Ishikawa (cell line): ENCODE measurements around the gene RGS6.

Source experiments
- CEBPB ChIP-seq: IDR thresholded peaks from 2 replicates; pipeline ENCODE4 v1.6.1; 2012
- CREB1 ChIP-seq: IDR thresholded peaks from 2 replicates; pipeline ENCODE4 v1.6.1; 2012; ENCODE audit warnings: low read depth
- EGR1 ChIP-seq: IDR thresholded peaks from 2 replicates; pipeline ENCODE4 v1.6.1; 2012
- EP300 ChIP-seq: IDR thresholded peaks from 2 replicates; pipeline ENCODE4 v1.6.1; 2012; ENCODE audit warnings: borderline replicate concordance
- FOXM1 ChIP-seq: IDR thresholded peaks from 2 replicates; pipeline ENCODE4 v1.6.1; 2012; ENCODE audit warnings: low read depth, borderline replicate concordance
- NFIC ChIP-seq: IDR thresholded peaks from 2 replicates; pipeline ENCODE4 v1.6.1; 2012
- RAD21 ChIP-seq: IDR thresholded peaks from 2 replicates; pipeline ENCODE4 v1.6.1; 2012; ENCODE audit warnings: low read depth
- TAF1 ChIP-seq: IDR thresholded peaks from 2 replicates; pipeline ENCODE4 v1.6.1; 2012; ENCODE audit warnings: low read depth, mild to moderate bottlenecking
- TCF12 ChIP-seq: IDR thresholded peaks from 2 replicates; pipeline ENCODE4 v1.6.1; 2012; ENCODE audit warnings: low read depth
- TEAD4 ChIP-seq: IDR thresholded peaks from 2 replicates; pipeline ENCODE4 v1.6.1; 2012
- YY1 ChIP-seq: IDR thresholded peaks from 2 replicates; pipeline ENCODE4 v1.6.1; 2012; ENCODE audit warnings: low read depth
- ZBTB7A ChIP-seq: IDR thresholded peaks from 2 replicates; pipeline ENCODE4 v1.6.1; 2012; ENCODE audit warnings: low read depth
- TF ChIP-seq, protein P1 (sequence below): IDR thresholded peaks from 2 replicates; pipeline ENCODE4 v1.6.1; 2012
- TF ChIP-seq, protein P2 (sequence below): IDR thresholded peaks from 2 replicates; pipeline ENCODE4 v1.6.1; 2012; ENCODE audit warnings: low read depth, mild to moderate bottlenecking
- TF ChIP-seq, protein P3 (sequence below): IDR thresholded peaks from 2 replicates; pipeline ENCODE4 v1.6.1; 2012

RGS6 gene

DNA sequence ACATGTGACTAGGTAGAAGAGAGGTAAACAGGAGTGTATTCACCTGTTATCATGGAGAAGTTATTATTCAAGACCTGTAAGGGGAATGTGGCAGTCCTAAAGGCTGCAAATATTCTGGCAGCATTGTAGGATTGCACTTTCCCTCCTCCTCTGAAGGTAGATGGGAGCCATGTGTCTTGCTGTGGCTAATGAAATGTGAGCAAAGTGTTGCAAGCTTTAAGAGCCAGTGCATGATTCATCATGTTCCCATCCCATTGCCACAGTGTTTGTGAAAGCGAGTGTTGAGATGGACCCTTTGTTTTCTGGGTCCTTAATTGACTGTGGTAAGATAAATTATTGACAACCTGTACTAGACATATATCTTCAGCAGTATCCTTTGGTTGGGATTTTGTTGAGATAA, 128.7 kb downstream of the RGS6 start:
- TF ChIP-seq NFIC (no peak), TEAD4 (no peak)
- TF ChIP-seq, protein P1, sequence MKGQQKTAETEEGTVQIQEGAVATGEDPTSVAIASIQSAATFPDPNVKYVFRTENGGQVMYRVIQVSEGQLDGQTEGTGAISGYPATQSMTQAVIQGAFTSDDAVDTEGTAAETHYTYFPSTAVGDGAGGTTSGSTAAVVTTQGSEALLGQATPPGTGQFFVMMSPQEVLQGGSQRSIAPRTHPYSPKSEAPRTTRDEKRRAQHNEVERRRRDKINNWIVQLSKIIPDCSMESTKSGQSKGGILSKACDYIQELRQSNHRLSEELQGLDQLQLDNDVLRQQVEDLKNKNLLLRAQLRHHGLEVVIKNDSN: no peak

DNA sequence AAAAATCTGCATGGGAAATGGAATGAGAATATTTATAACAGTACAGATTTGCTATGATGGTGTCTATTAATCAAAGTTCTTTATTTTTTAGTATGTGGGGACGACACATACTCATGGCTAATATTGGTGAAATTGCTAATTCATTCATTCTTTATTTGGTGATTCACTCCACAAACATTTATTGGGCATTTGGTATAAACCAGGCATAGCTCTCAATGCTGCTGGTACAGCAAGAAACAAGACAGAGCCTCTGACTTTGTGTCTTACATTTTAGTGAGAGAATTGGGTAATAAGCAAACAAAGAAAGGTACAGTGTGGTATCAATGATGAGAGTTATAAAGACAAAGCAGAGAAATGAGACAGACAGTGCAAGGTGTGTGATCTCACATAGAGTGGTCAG, 129.5 kb downstream of the RGS6 start:
- no peak for TF ChIP-seq TCF12
- TF ChIP-seq CEBPB: no peak
- TF ChIP-seq EGR1: no peak
- TF ChIP-seq CREB1: no peak
- TF ChIP-seq, protein P1: no peak
- TF ChIP-seq EP300: no peak
- TF ChIP-seq, protein P2, sequence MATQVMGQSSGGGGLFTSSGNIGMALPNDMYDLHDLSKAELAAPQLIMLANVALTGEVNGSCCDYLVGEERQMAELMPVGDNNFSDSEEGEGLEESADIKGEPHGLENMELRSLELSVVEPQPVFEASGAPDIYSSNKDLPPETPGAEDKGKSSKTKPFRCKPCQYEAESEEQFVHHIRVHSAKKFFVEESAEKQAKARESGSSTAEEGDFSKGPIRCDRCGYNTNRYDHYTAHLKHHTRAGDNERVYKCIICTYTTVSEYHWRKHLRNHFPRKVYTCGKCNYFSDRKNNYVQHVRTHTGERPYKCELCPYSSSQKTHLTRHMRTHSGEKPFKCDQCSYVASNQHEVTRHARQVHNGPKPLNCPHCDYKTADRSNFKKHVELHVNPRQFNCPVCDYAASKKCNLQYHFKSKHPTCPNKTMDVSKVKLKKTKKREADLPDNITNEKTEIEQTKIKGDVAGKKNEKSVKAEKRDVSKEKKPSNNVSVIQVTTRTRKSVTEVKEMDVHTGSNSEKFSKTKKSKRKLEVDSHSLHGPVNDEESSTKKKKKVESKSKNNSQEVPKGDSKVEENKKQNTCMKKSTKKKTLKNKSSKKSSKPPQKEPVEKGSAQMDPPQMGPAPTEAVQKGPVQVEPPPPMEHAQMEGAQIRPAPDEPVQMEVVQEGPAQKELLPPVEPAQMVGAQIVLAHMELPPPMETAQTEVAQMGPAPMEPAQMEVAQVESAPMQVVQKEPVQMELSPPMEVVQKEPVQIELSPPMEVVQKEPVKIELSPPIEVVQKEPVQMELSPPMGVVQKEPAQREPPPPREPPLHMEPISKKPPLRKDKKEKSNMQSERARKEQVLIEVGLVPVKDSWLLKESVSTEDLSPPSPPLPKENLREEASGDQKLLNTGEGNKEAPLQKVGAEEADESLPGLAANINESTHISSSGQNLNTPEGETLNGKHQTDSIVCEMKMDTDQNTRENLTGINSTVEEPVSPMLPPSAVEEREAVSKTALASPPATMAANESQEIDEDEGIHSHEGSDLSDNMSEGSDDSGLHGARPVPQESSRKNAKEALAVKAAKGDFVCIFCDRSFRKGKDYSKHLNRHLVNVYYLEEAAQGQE: no peak
- TF ChIP-seq FOXM1: no peak
- TF ChIP-seq RAD21: no peak
- no peak for TF ChIP-seq YY1
- TF ChIP-seq TAF1: no peak
- TF ChIP-seq ZBTB7A: no peak
- TF ChIP-seq NFIC: no peak
- TF ChIP-seq, protein P3, sequence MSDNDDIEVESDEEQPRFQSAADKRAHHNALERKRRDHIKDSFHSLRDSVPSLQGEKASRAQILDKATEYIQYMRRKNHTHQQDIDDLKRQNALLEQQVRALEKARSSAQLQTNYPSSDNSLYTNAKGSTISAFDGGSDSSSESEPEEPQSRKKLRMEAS: no peak

DNA sequence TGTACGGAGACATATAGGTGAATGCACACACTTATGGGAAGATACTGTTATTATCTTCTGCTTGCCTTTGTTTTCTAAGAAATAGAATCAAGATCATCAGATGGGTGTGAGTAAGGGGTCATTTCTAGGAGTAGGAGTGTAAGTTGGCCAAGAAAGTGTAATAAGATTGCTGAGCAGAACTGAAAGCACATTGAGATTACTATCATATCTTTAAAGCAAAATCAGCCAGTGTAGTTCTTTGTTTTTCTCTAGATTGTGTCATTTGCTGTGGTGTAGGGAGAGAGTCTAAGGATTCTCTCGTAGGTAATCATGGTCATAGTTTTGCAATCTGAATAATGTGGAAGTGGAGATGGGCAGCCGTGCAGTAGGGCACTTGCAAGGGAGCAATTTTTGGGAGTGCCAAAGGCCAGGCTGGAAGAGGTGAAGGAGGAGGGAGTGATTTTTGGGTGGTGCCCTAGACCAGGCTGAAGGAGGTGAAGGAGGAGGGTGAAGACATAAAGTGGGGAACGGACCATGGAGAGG, 131.6 kb downstream of the RGS6 start:
- TF ChIP-seq TEAD4 (no peak), EGR1 (no peak), EP300 (no peak), TCF12 (no peak), CEBPB (no peak), NFIC (no peak), TAF1 (no peak)
- TF ChIP-seq, protein P2: no peak

DNA sequence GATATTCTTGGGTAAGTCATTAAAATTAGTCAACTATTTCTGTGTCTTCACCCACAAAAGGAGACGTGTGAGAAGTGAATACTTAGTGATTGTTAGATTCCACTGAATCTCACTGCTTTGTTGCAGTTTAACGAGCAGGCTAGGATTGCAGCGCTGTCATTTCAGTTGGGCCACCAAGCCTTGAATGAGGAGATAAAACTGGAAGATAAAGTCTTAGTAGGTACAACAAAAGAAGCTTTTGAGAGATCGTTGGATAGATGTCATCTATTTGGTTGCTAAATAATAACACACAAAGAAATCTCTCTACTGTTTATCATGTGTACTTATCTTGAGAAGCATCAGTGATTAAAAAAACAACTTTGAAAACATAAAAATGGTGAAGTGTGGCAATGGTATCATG, 132.3 kb downstream of the RGS6 start:
- TF ChIP-seq CREB1: no peak
- TF ChIP-seq NFIC: no peak
- no peak for TF ChIP-seq TCF12
- TF ChIP-seq TEAD4: no peak
- no peak for TF ChIP-seq EGR1
- TF ChIP-seq RAD21: no peak

DNA sequence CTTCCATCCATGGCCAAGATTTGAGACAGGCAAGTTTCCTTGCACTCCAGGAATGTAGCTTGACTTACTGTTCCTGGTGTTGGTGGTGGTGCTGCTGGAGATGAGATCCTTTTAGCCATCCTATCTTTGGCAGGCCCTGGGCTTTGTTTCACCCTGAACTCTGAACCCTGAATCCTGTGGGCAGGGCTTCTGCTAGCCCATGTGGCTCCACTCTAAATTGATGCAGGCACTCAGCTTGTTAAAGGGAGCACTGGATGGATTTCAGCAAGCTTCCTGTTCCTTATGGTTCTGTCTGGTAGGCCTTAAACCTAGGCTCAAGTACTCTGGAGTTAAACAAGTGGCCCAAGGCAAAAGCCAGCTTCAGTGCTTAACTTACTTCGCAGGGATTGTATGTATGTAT, 138.2 kb downstream of the RGS6 start:
- TF ChIP-seq, protein P3: no peak
- TF ChIP-seq, protein P2: no peak
- TF ChIP-seq EGR1 (no peak), TCF12 (no peak), RAD21 (no peak), ZBTB7A (no peak), EP300 (no peak), YY1 (no peak), NFIC (no peak), TAF1 (no peak), FOXM1 (no peak), CEBPB (no peak), CREB1 (no peak), TEAD4 (no peak)
- TF ChIP-seq, protein P1: no peak
